HepG2 (cell line): ENCODE measurements around the gene PHEX. TPM values are rescaled to one million over a fixed set of nuclear protein-coding genes. Genes with fewer than 3 reads are reported as not detected.
A peak's percentile ranks its signal among the peaks of the same experiment; 100 is the strongest.

Experiments
- ATAC-seq: fragments of 200-7000 bp; cut with Tn5 transposase; 3 replicates; pipeline ENCODE4 v1.9.1; 2020; ENCODE audit warnings: mild to moderate bottlenecking, moderate library complexity
- BruUV-seq: library from RNA; stranded (reverse); fragments of 400-500 nt; replicated peaks from 2 replicates; lab custom pipeline; 2021; lab: Mats Ljungman, UMichigan
- CTCF ChIA-PET: fragments of 300-600 bp; formaldehyde crosslinking; extraction: SDS; loops from one replicate; lab custom pipeline; 2021; ENCODE audit warnings: low total read pairs, inconsistent platforms, low intra/inter-chr PET ratio; lab: Yijun Ruan, JAX
- POLR2A ChIA-PET: fragments of 350-600 bp; sonication (Branson Sonifier 250); formaldehyde crosslinking; loops from one replicate; lab custom pipeline; 2020; ENCODE audit warnings: antibody characterized with exemption, inconsistent platforms; lab: Yijun Ruan, JAX
- DNase-seq: peaks from one replicate; pipeline ENCODE4 v3.0.0-alpha.2; 2015; ENCODE audit warnings: low spot score
- FAIRE-seq: peaks from 3 replicates; lab custom pipeline; 2011; peaks lifted over from hg19 to GRCh38; lab: Jason Lieb, UNC
- H2AFZ ChIP-seq: one replicate; pipeline ENCODE4 v1.6.1; 2011; ENCODE audit warnings: low read length, inconsistent platforms
- H3K27ac ChIP-seq: fragments of 300-600 bp; 3 replicates; pipeline ENCODE4 v1.8.0; 2011; ENCODE audit warnings: mixed run types, mild to moderate bottlenecking, mixed read lengths, low read length, inconsistent platforms; ENCODE audit not compliant: insufficient read depth; ENCODE audit errors: extremely low read length
- H3K27me3 ChIP-seq, 2 experiments: fragments of 200-600 bp in 1 of 2; 2 replicates in 1 of 2; 3 replicates in 1 of 2; pipeline versions ENCODE4 v1.6.0 to v1.8.0; 2011; ENCODE audit warnings: low read length in 2 of 2, mild to moderate bottlenecking in 2 of 2, moderate library complexity in 2 of 2, inconsistent platforms in 1 of 2; ENCODE audit not compliant: insufficient read depth in 2 of 2, control insufficient read depth in 1 of 2
- H3K36me3 ChIP-seq, 2 experiments: fragments of 200-600 bp in 1 of 2; replicated peaks in 1 of 2; 2 replicates in 1 of 2; 3 replicates in 1 of 2; pipeline versions ENCODE4 v1.5.1 to v1.8.0; 2011; ENCODE audit warnings: low read length in 2 of 2, inconsistent platforms in 1 of 2; ENCODE audit not compliant: insufficient read depth in 2 of 2, control insufficient read depth in 1 of 2
- H3K4me1 ChIP-seq: 2 replicates; pipeline ENCODE4 v1.5.1; 2012; ENCODE audit warnings: low read length, inconsistent platforms; ENCODE audit not compliant: insufficient read depth
- H3K4me2 ChIP-seq: 2 replicates; pipeline ENCODE4 v1.6.0; 2011; ENCODE audit warnings: low read depth, low read length, inconsistent platforms
- H3K4me3 ChIP-seq, 3 experiments: fragments of 200-600 bp in 1 of 3; sonication (generic), shearing (Covaris generic) in 1 of 3; replicated peaks in 1 of 3; 2 replicates each; pipeline ENCODE4 v1.5.1; 2011 to 2016; ENCODE audit warnings: low read length in 3 of 3, inconsistent platforms in 2 of 3, low read depth in 2 of 3, mild to moderate bottlenecking in 2 of 3, control low read depth in 1 of 3, mixed read lengths in 1 of 3; ENCODE audit not compliant: insufficient read depth in 1 of 3
- H3K79me2 ChIP-seq: one replicate; pipeline ENCODE4 v1.6.1; 2011; ENCODE audit warnings: low read length, inconsistent platforms; ENCODE audit not compliant: insufficient read depth
- H3K9ac ChIP-seq: 2 replicates; pipeline ENCODE4 v1.6.0; 2011; ENCODE audit warnings: mild to moderate bottlenecking, low read depth, low read length, inconsistent platforms; ENCODE audit not compliant: insufficient read depth
- H3K9me3 ChIP-seq: 2 replicates; pipeline ENCODE4 v1.5.1; 2012; ENCODE audit warnings: mild to moderate bottlenecking, low read length
- H4K20me1 ChIP-seq: 2 replicates; pipeline ENCODE4 v1.6.0; 2011; ENCODE audit warnings: inconsistent platforms, mild to moderate bottlenecking, low read length, moderate library complexity; ENCODE audit not compliant: insufficient read depth
- AKNA ChIP-seq: sonication (generic); formaldehyde crosslinking; IDR thresholded peaks from 2 replicates; pipeline ENCODE4 v1.4.0; 2020; ENCODE audit warnings: missing genetic modification reagents, borderline replicate concordance
- CERS6 ChIP-seq: sonication (generic); formaldehyde crosslinking; IDR thresholded peaks from 2 replicates; pipeline ENCODE4 v1.5.0; 2020; ENCODE audit warnings: missing genetic modification reagents
- CTCF ChIP-seq: sonication (generic); formaldehyde crosslinking; IDR thresholded peaks from 2 replicates; pipeline ENCODE4 v1.5.0; 2020; ENCODE audit warnings: mild to moderate bottlenecking, missing genetic modification reagents, moderate library complexity
- MAX ChIP-seq: IDR thresholded peaks from 2 replicates; pipeline ENCODE4 v1.6.1; 2012; ENCODE audit warnings: inconsistent platforms
- ZNF136 ChIP-seq: sonication (generic); formaldehyde crosslinking; IDR thresholded peaks from 2 replicates; pipeline ENCODE4 v1.8.1; 2022; ENCODE audit warnings: low read depth, mild to moderate bottlenecking, moderate library complexity, missing genetic modification reagents
- ZNF33B ChIP-seq: sonication (generic); formaldehyde crosslinking; IDR thresholded peaks from 2 replicates; pipeline ENCODE4 v1.5.1; 2020; ENCODE audit warnings: mild to moderate bottlenecking, missing genetic modification reagents
- ZNF749 ChIP-seq: sonication (generic); formaldehyde crosslinking; IDR thresholded peaks from 2 replicates; pipeline ENCODE4 v1.8.0; 2022; ENCODE audit warnings: mild to moderate bottlenecking, missing genetic modification reagents, moderate library complexity, borderline replicate concordance
- WGBS: methylation state at CpG from one replicate; pipeline ENCODE4 v1.1.6; 2017; ENCODE audit warnings: low lambda C conversion rate; 5-methylcytosine and 5-hydroxymethylcytosine counted together
- in situ Hi-C: cut with HindIII; loops from 2 replicates; pipeline ENCODE4 v1.10.0; 2017; ENCODE audit warnings: low pct_unique_long_range_greater_than_20kb; ENCODE audit not compliant: extremely low pct_ligation_motif_present
- intact Hi-C: fragments of 100-400 bp; cut with micrococcal nuclease; formaldehyde crosslinking; loops from one replicate; pipeline ENCODE4 v1.10.0; 2022; ENCODE audit not compliant: unreplicated experiment
- polyA plus RNA-seq, 8 experiments: library from polyadenylated mRNA; depleted of rRNA in 3 of 8; stranded (reverse) in 7 of 8; unstranded in 1 of 8; fragments of >200 nt; fragmentation: Illumina TruSeq in 4 of 8; extraction: Trizol in 4 of 8; gene quantifications; 2 replicates each; pipeline versions ENCODE4 v1.2.1 to v1.2.3, GENCODE V29; 2011 to 2016; ENCODE audit warnings: low read depth in 4 of 8, missing spikeins in 1 of 8, mixed read lengths in 1 of 8; ENCODE audit not compliant: insufficient read depth in 1 of 8
- total RNA-seq, 5 experiments: library from RNA; depleted of rRNA; stranded (reverse); fragments of >200 nt; fragmentation: Illumina TruSeq; extraction: Trizol; gene quantifications; 2 replicates each; pipeline ENCODE4 v1.2.3, GENCODE V29; 2016; ENCODE audit warnings: low read depth in 1 of 5

PHEX gene
- total and polyA plus RNA-seq, 2 of the 13 experiments (the other 11 are each of a cell fraction or from before 2014, with no cell fraction given) = 0.01 to 0.27 TPM

GRCh38 chrX:22109442-22109841, 77.3 kb downstream of the PHEX start:
- H4K20me1 ChIP-seq = no peaks in the 10 kb centered on the region
- no peaks in the 10 kb centered on the region for H3K27me3 ChIP-seq
- H3K9ac ChIP-seq = no peak overlapping the region
- H3K4me3 ChIP-seq = no peak overlapping the region
- FAIRE-seq = no peak
- H3K4me1 ChIP-seq = peaks cover 11% of the 10 kb centered on the region
- no peak overlapping the region for H2AFZ ChIP-seq
- intact Hi-C loops = no loop called here
- no peak overlapping the region for H3K27ac ChIP-seq
- POLR2A ChIA-PET = no interaction called here
- no peak for ATAC-seq
- no TSS peak for BruUV-seq
- no peaks in the 10 kb centered on the region for H3K79me2 ChIP-seq
- no peaks in the 10 kb centered on the region for H3K36me3 ChIP-seq
- no peak for TF ChIP-seq ZNF136 (CRISPR knock-in tag)
- WGBS = 100% methylated on average over 1 of the region's 1 CpG
- no peak for DNase-seq
- in situ Hi-C loops = no loop called here
- H3K9me3 ChIP-seq = no peaks in the 10 kb centered on the region
- H3K4me2 ChIP-seq = no peak overlapping the region
- CTCF ChIA-PET = no interaction called here

GRCh38 chrX:22110729-22111494, 78.8 kb downstream of the PHEX start:
- Histone ChIP-seq H3K36me3 (no peaks in the 10 kb centered on the region), H3K4me1 (peaks cover 11% of the 10 kb centered on the region), H3K9ac (no peak overlapping the region), H3K4me3 (peak overlapping the region in 2 of 3 experiments; percentile 16 to 19; a peak in 2 of 6 replicates), H3K27ac (no peak overlapping the region), H3K9me3 (no peaks in the 10 kb centered on the region), H3K4me2 (peak overlapping the region; percentile 62), H3K79me2 (no peaks in the 10 kb centered on the region), H2AFZ (no peak overlapping the region), H4K20me1 (no peaks in the 10 kb centered on the region), H3K27me3 (no peaks in the 10 kb centered on the region)
- 0% methylated on average over 4 of the region's 6 CpGs for WGBS
- in situ Hi-C loops = no loop called here
- FAIRE-seq (no peak), ATAC-seq (peak; percentile 89), DNase-seq (no peak)
- ChIA-PET CTCF (no interaction called here), POLR2A (no interaction called here)
- no TSS peak for BruUV-seq
- intact Hi-C loops = no loop called here
- TF ChIP-seq ZNF749 (CRISPR knock-in tag) (no peak), AKNA (no peak), CTCF (CRISPR knock-in tag) (no peak), CERS6 (no peak), ZNF33B (CRISPR knock-in tag) (no peak), MAX (no peak)
